Neural cell (in vitro differentiated cells): ENCODE results near the gene KRTAP10-5. TPM values are rescaled to one million over a fixed set of nuclear protein-coding genes. Genes with fewer than 3 reads are reported as not detected.

Experiments used
- H2AFZ ChIP-seq: fragments of 200-600, 300-800 bp; sonication (generic), shearing (Covaris generic); 2 replicates; pipeline ENCODE4 v1.6.0; 2014; ENCODE audit warnings: low read depth, mild to moderate bottlenecking, antibody characterized with exemption, low read length, moderate library complexity
- H3F3A ChIP-seq: fragments of 200-600 bp; shearing (Covaris generic); 2 replicates; pipeline ENCODE4 v1.6.1; 2016; ENCODE audit warnings: mild to moderate bottlenecking, moderate library complexity, mixed read lengths, antibody characterized with exemption, low read length; ENCODE audit not compliant: insufficient read depth, poor library complexity, severe bottlenecking
- H3K27ac ChIP-seq: fragments of 200-600, 300-800 bp; sonication (generic), shearing (Covaris generic); 2 replicates; pipeline ENCODE4 v1.5.1; 2014; ENCODE audit warnings: mild to moderate bottlenecking, low read length, moderate library complexity
- H3K27me3 ChIP-seq: fragments of 300-800, 200-600 bp; sonication (generic), shearing (Covaris generic); 2 replicates; pipeline ENCODE4 v1.6.0; 2014; ENCODE audit warnings: mild to moderate bottlenecking, low read depth, low read length, moderate library complexity; ENCODE audit not compliant: insufficient read depth
- H3K36me3 ChIP-seq: fragments of 300-800, 200-600 bp; sonication (generic), shearing (Covaris generic); 2 replicates; pipeline ENCODE4 v1.5.1; 2014; ENCODE audit warnings: mild to moderate bottlenecking, antibody characterized with exemption, low read length, moderate library complexity; ENCODE audit not compliant: insufficient read depth
- H3K4me2 ChIP-seq: fragments of 300-800, 200-600 bp; sonication (generic), shearing (Covaris generic); 2 replicates; pipeline ENCODE4 v1.6.0; 2014; ENCODE audit warnings: mild to moderate bottlenecking, low read length
- H3K4me3 ChIP-seq: fragments of 300-800, 200-600 bp; sonication (generic), shearing (Covaris generic); 2 replicates; pipeline ENCODE4 v1.5.1; 2014; ENCODE audit warnings: mild to moderate bottlenecking, low read length, moderate library complexity
- H3K79me2 ChIP-seq: fragments of 200-600 bp; shearing (Covaris generic); replicated peaks from 2 replicates; pipeline ENCODE4 v1.6.0; 2014; ENCODE audit warnings: mild to moderate bottlenecking, low read length, moderate library complexity; ENCODE audit not compliant: insufficient read depth
- H3K9ac ChIP-seq: fragments of 300-800, 200-600 bp; sonication (generic), shearing (Covaris generic); 2 replicates; pipeline ENCODE4 v1.6.1; 2016; ENCODE audit warnings: mild to moderate bottlenecking, low read length, mixed read lengths
- H3K9me2 ChIP-seq: fragments of 200-600 bp; shearing (Covaris generic); 2 replicates; pipeline ENCODE4 v1.6.1; 2016; ENCODE audit warnings: mild to moderate bottlenecking, low read length, mixed read lengths; ENCODE audit not compliant: insufficient read depth
- H3K9me3 ChIP-seq: fragments of 200-600, 300-800 bp; sonication (generic), shearing (Covaris generic); 2 replicates; pipeline ENCODE4 v1.6.1; 2016; ENCODE audit warnings: mild to moderate bottlenecking, mixed run types, low read length, moderate library complexity, mixed read lengths
- H4K20me1 ChIP-seq: fragments of 200-600 bp; shearing (Covaris generic); 2 replicates; pipeline ENCODE4 v1.6.1; 2016; ENCODE audit warnings: mild to moderate bottlenecking, mixed run types; ENCODE audit not compliant: insufficient read depth
- CTCF ChIP-seq: fragments of 450-650 bp; IDR thresholded peaks from 2 replicates; pipeline ENCODE4 v1.5.1; 2014; ENCODE audit warnings: antibody characterized with exemption, mild to moderate bottlenecking, moderate library complexity; ENCODE audit not compliant: poor library complexity, severe bottlenecking
- EP300 ChIP-seq: fragments of 450-650 bp; conservative IDR thresholded peaks from 2 replicates; pipeline ENCODE4 v1.6.1; 2014; ENCODE audit warnings: antibody characterized with exemption, mild to moderate bottlenecking, moderate library complexity; ENCODE audit not compliant: poor library complexity, severe bottlenecking
- EZH2 ChIP-seq: fragments of 200-600, 300-800 bp; shearing (Covaris generic), sonication (generic); IDR thresholded peaks from 2 replicates; pipeline ENCODE4 v1.6.1; 2014; ENCODE audit warnings: antibody characterized with exemption, low read length, borderline replicate concordance, mild to moderate bottlenecking; ENCODE audit not compliant: insufficient read depth, poor library complexity, severe bottlenecking
- MXI1 ChIP-seq: fragments of 450-650 bp; conservative IDR thresholded peaks from 2 replicates; pipeline ENCODE4 v1.6.1; 2014; ENCODE audit warnings: antibody characterized with exemption, mild to moderate bottlenecking; ENCODE audit not compliant: poor library complexity, severe bottlenecking
- POLR2AphosphoS5 ChIP-seq: IDR thresholded peaks from 2 replicates; pipeline ENCODE4 v1.6.1; 2012
- RAD21 ChIP-seq: fragments of 450-650 bp; conservative IDR thresholded peaks from 2 replicates; pipeline ENCODE4 v1.6.1; 2014; ENCODE audit warnings: antibody characterized with exemption, mild to moderate bottlenecking, moderate library complexity
- REST ChIP-seq: IDR thresholded peaks from 2 replicates; pipeline ENCODE4 v1.6.1; 2012; ENCODE audit warnings: borderline replicate concordance
- SMC3 ChIP-seq: fragments of 450-650 bp; conservative IDR thresholded peaks from 2 replicates; pipeline ENCODE4 v1.6.1; 2014; ENCODE audit warnings: antibody characterized with exemption, mild to moderate bottlenecking, moderate library complexity; ENCODE audit not compliant: poor library complexity
- TAF1 ChIP-seq: IDR thresholded peaks from 2 replicates; pipeline ENCODE4 v1.6.1; 2012; ENCODE audit warnings: low read depth
- polyA plus RNA-seq: library from polyadenylated mRNA; depleted of rRNA; stranded (reverse); fragments of >200 nt; gene quantifications from 2 replicates; pipeline ENCODE4 v1.2.3, GENCODE V29; 2014

Gene KRTAP10-5
- polyA plus RNA-seq, 1 donor from 2014 or later: not detected

GRCh38 chr21:44572959-44573583, 7.3 kb downstream of the KRTAP10-5 start:
- Histone ChIP-seq H3K9me2 (no peaks in the 10 kb centered on the region), H3K9ac (no peak overlapping the region), H2AFZ (no peak overlapping the region), H3K27me3 (no peaks in the 10 kb centered on the region), H3K79me2 (no peaks in the 10 kb centered on the region), H3K9me3 (peaks cover 10% of the 10 kb centered on the region), H3K4me2 (no peak overlapping the region), H3K36me3 (no peaks in the 10 kb centered on the region), H3F3A (no peaks in the 10 kb centered on the region), H3K4me3 (no peak overlapping the region), H4K20me1 (no peaks in the 10 kb centered on the region), H3K27ac (no peak overlapping the region)
- TF ChIP-seq CTCF (no peak), RAD21 (no peak), POLR2AphosphoS5 (no peak), MXI1 (no peak), SMC3 (no peak), EZH2 (no peak), REST (no peak), TAF1 (no peak), EP300 (no peak)

GRCh38 chr21:44571844-44572782, 8.3 kb downstream of the KRTAP10-5 start:
- Histone ChIP-seq H3K4me2 (no peak overlapping the region), H3K27me3 (no peaks in the 10 kb centered on the region), H3K4me3 (no peak overlapping the region), H2AFZ (no peak overlapping the region), H3K79me2 (no peaks in the 10 kb centered on the region), H3K9ac (no peak overlapping the region), H3F3A (no peaks in the 10 kb centered on the region), H3K36me3 (no peaks in the 10 kb centered on the region), H4K20me1 (no peaks in the 10 kb centered on the region), H3K27ac (no peak overlapping the region), H3K9me3 (peaks cover 10% of the 10 kb centered on the region), H3K9me2 (no peaks in the 10 kb centered on the region)
- TF ChIP-seq RAD21: no peak
- TF ChIP-seq EP300: no peak
- no peak for TF ChIP-seq POLR2AphosphoS5
- TF ChIP-seq MXI1: no peak
